SK-N-MC (cell line): ENCODE data around the gene PLA2G15.

Experiments
- EZH2 ChIP-seq: fragments of 200-600 bp; sonication (generic); IDR thresholded peaks from one replicate; pipeline ENCODE4 v1.6.1; 2017; ENCODE audit warnings: antibody characterized with exemption
- POLR2AphosphoS5 ChIP-seq: IDR thresholded peaks from 2 replicates; pipeline ENCODE4 v1.6.1; 2012; ENCODE audit warnings: mild to moderate bottlenecking, low read depth, low read length, borderline replicate concordance

DNA sequence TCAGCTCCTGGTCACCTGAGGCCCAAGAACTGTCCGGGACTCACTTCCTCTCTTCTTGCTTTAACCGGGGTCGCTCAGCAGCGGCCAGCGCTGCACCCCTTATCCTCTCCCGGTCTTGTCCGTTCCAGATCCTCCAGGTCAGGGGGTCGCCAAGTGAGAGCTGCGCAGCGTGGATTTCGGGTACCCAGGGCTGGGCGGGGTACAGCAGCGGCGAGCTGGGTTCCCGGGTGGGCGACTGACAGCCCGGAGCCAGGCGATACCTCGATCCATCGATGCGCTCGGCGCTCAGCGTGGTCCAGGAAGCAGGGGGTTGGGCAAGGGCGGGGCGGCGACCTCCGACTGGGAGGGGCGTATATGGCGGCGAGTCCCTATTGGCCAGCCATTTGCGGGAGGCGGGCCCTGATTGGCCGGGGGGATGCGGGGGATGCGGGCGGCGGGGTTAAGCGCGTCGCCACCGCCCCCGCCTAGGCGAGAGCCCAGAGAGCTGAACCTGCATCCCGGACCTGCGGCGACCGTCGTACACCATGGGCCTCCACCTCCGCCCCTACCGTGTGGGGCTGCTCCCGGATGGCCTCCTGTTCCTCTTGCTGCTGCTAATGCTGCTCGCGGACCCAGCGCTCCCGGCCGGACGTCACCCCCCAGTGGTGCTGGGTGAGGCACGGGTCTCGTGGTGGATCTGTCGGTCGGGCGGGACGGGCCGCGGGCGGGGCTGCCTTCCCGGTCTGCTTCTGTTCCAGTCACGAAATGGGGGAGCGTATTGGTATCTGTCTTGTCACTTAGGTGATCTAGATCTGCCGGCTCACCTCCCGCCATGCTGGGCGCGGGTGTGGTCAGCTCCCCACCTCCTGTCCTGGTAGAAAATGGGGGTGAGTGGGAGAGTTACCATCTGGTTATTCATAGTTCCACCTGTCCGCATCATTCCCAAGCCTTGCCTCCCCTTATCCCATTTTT lies at the start of gene PLA2G15:
- no peak for TF ChIP-seq EZH2
- no peak; the same call in 1 of the 2 replicates for TF ChIP-seq POLR2AphosphoS5
